ENCODE measurements around the gene ME1. TPM values are rescaled to one million over a fixed set of nuclear protein-coding genes. Genes with fewer than 3 reads are reported as not detected.

ME1 gene
- total RNA-seq, 1 experiment from 2014 or later: 7.8 TPM

DNA sequence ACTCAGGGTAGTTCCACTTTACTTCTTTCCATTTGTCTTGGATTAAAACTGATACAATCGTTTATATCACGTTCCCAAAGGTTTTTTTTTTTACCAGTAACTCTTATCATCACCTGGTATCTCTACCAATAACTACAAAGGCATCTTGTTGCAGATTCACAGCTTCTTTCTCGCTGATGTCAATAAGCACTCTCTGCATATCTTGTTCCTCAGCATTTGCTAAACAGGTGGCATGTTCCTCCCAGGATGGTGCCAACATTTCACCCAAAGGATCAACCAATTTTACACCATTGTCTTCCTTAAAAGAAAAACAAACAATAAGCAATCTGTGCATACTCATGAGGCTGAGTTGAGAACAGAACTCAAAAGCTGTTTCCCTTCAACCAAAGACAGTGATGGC, 242.3 kb downstream of the ME1 start:
- Histone ChIP-seq H3K9me3 (ENCODE audit: control insufficient read depth, low read depth, low read length) (no peaks in the 10 kb centered on the region), H3T11ph (ENCODE audit: low read length) (no peak overlapping the region), H3K18ac (ENCODE audit: insufficient read length, low read depth, low read length) (no peak overlapping the region), H3K56ac (ENCODE audit: insufficient read length, low read depth, low read length) (no peak overlapping the region), H3K23ac (ENCODE audit: insufficient read length, low read depth, low read length) (no peak overlapping the region), H3K4me1 (ENCODE audit: insufficient read depth, low read length) (no peaks in the 10 kb centered on the region), H2BK12ac (ENCODE audit: insufficient read length, low read depth, low read length) (no peak overlapping the region), H2AK5ac (ENCODE audit: insufficient read length, low read length) (no peak overlapping the region), H2AFZ (ENCODE audit: low read length) (no peak overlapping the region), H4K20me1 (ENCODE audit: control insufficient read depth, insufficient read depth, insufficient read length) (no peaks in the 10 kb centered on the region), H2BK120ac (ENCODE audit: low read depth, low read length, poor library complexity, severe bottlenecking) (no peak overlapping the region), H2BK15ac (ENCODE audit: low read depth, low read length) (no peak overlapping the region), H4K91ac (ENCODE audit: insufficient read length, low read depth, low read length) (no peak overlapping the region), H4K8ac (replicated peaks; ENCODE audit: insufficient read length, low read depth, low read length) (no peak overlapping the region), H3K23me2 (ENCODE audit: insufficient read length, low read depth, low read length, poor library complexity, severe bottlenecking) (no peaks in the 10 kb centered on the region), H3K4ac (ENCODE audit: low read depth, low read length) (no peak overlapping the region), H3K27ac (ENCODE audit: insufficient read length, low read depth, low read length) (no peak overlapping the region), H3K79me1 (ENCODE audit: insufficient read depth, low read depth, low read length, poor library complexity, severe bottlenecking) (no peaks in the 10 kb centered on the region), H3K79me2 (ENCODE audit: insufficient read depth, low read length) (peaks cover 3% of the 10 kb centered on the region; the same call in 1 of the 2 replicates), H3K9ac (ENCODE audit: extremely low read depth, insufficient read length, low read length) (no peak overlapping the region), H2BK20ac (ENCODE audit: low read depth, low read length, poor library complexity, severe bottlenecking) (no peak overlapping the region), H3K14ac (ENCODE audit: insufficient read depth, low read length) (no peak overlapping the region), H2BK5ac (ENCODE audit: insufficient read length, low read length) (no peak overlapping the region), H3K27me3 (ENCODE audit: insufficient read depth, low read length) (no peaks in the 10 kb centered on the region), H4K5ac (ENCODE audit: insufficient read length, low read depth, low read length) (no peak overlapping the region), H3K4me2 (ENCODE audit: insufficient read depth, insufficient read length, low read length) (no peak overlapping the region)
- no peak overlapping the region for H3K4me3 Mint-ChIP-seq
- peaks cover 7 to 12% of the 10 kb centered on the region in 2 experiments; a peak in 2 of 4 replicates for H3K4me1 Mint-ChIP-seq
- DNase-seq: no peak
- peaks cover 8 to 61% (median 57%) of the 10 kb centered on the region in 3 experiments; a peak in 6 of 7 replicates for H3K36me3 Mint-ChIP-seq (ENCODE audit: insufficient read depth in 1 of 3, low read depth in 3 of 3)
- no peaks in the 10 kb centered on the region for H3K9me3 Mint-ChIP-seq
- TF ChIP-seq CTCF (conservative IDR thresholded peaks at IDR 0.05): no peak
- no CpG with 5 or more reads among the region's 3 CpGs for whole genome bisulfite sequencing (ENCODE audit: extremely low coverage, insufficient read length, low lambda C conversion rate)
- no peak overlapping the region for H3K27ac Mint-ChIP-seq
- no peaks in the 10 kb centered on the region for H3K27me3 Mint-ChIP-seq (ENCODE audit: low read depth)
